NCI-H146 (cell line): ENCODE measurements around the gene PCDHGB6.
"Not testable (repeated sequence)": the region's sequence is repeated elsewhere in the genome, so short reads cannot be mapped to it uniquely, and the experiment has no call there.

Source experiments
- DNase-seq: peaks from one replicate; lab custom pipeline; 2025; lab: John Stamatoyannopoulos, UW

The PCDHGB6 gene

GRCh38 chr5:141419074-141419880 lies 11.5 kb downstream of the PCDHGB6 start:
- no peak for DNase-seq

DNA sequence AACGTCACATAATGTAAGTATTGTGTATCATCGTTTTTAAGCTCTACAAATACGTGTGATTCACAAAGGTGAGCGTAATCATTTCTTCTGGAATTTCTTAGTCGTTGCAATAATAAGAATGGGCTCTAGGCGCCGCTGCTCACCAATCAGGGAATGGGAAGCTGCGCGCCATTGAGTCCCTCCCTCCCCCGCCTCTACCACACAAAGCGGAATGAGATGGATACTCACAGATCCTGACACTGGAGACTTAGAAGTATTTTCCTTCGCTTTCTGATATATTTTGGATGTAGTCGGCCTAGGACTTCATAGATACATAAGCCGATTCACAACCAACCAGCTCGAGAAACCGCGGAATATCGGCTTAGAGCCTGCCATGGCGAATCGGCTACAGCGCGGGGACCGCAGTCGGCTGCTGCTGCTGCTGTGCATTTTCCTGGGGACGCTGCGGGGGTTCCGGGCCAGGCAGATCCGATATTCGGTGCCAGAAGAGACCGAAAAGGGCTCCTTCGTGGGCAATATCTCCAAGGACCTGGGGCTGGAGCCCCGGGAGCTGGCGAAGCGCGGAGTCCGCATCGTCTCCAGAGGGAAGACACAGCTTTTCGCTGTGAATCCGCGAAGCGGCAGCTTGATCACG lies 13.2 kb downstream of the PCDHGB6 start, which contains the start of gene PCDHGA11:
PCDHGA11 (plus strand) TSS at position 197 of the 634 bp plus-strand sequence; CDS start at position 374, 177 bp downstream.
- DNase-seq = no peak

- no peak for DNase-seq
Observed at GRCh38 chr5:141421489-141421855, 13.7 kb downstream of the PCDHGB6 start.

GRCh38 chr5:141422742-141423291 lies 15.0 kb downstream of the PCDHGB6 start:
- no peak for DNase-seq

DNA sequence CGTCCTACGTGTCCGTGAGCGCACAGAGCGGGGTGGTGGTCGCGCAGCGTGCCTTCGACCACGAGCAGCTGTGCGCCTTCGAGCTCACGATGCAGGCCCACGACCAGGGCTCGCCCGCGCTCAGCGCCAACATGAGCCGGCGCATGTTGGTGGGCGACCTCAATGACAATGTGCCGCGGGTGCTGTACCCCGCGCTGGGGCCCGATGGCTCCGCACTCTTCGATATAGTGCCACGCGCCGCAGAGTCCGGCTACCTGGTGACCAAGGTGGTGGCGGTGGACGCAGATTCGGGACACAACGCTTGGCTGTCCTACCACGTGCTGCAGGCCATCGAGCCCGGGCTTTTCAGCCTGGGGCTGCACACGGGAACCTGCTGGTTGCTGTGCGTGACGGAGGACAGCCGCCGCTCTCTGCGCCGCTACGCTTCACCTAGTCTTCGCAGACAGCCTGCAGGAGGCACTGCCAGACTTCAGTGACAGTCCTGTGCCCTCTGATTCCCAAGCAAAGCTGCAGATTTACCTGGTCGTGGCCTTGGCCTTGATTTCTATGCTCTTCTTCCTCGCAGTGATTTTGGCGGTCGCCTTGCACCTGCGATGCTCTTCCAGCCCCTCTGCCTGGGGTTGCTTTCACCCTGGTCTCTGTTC lies 20.1 kb downstream of the PCDHGB6 start:
- DNase-seq = no peak

- no peak for DNase-seq
Observed at GRCh38 chr5:141430332-141431113, 22.7 kb downstream of the PCDHGB6 start, which contains the start of gene PCDHGA12. Gene PCDHGA12, plus strand, starts transcription at chr5:141430507. Its CDS starts 253 bp downstream, at chr5:141430760.

DNA sequence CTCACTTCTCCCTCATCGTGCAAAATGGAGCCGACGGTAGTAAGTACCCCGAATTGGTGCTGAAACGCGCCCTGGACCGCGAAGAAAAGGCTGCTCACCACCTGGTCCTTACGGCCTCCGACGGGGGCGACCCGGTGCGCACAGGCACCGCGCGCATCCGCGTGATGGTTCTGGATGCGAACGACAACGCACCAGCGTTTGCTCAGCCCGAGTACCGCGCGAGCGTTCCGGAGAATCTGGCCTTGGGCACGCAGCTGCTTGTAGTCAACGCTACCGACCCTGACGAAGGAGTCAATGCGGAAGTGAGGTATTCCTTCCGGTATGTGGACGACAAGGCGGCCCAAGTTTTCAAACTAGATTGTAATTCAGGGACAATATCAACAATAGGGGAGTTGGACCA lies 23.5 kb downstream of the PCDHGB6 start:
- no peak for DNase-seq

DNA sequence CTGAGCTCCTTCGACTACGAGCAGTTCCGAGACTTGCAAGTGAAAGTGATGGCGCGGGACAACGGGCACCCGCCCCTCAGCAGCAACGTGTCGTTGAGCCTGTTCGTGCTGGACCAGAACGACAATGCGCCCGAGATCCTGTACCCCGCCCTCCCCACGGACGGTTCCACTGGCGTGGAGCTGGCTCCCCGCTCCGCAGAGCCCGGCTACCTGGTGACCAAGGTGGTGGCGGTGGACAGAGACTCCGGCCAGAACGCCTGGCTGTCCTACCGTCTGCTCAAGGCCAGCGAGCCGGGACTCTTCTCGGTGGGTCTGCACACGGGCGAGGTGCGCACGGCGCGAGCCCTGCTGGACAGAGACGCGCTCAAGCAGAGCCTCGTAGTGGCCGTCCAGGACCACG lies 24.5 kb downstream of the PCDHGB6 start:
- not testable (repeated sequence) for DNase-seq

DNA sequence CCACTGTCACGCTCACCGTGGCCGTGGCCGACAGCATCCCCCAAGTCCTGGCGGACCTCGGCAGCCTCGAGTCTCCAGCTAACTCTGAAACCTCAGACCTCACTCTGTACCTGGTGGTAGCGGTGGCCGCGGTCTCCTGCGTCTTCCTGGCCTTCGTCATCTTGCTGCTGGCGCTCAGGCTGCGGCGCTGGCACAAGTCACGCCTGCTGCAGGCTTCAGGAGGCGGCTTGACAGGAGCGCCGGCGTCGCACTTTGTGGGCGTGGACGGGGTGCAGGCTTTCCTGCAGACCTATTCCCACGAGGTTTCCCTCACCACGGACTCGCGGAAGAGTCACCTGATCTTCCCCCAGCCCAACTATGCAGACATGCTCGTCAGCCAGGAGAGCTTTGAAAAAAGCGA lies 24.9 kb downstream of the PCDHGB6 start:
- DNase-seq = not testable (repeated sequence)

DNA sequence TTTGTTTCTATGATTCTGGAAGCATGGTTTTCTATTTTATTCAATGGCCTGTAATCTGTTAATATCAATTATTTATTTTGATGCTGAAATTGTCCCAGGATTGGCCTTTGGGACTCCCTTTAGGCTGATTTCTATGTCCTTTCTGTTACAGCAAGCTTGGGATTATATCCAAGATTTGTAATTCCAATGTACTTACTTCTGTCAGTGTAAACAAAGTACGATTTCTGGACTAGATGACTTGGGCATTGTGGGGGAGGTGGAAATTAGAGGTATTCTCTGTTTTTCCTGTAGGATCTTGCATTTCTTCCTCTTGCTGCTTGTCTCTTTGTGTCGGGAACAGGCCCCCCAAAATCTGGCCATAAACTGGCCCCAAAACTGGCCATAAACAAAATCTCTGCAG lies 26.2 kb downstream of the PCDHGB6 start:
- DNase-seq = no peak

GRCh38 chr5:141437221-141437620 lies 29.4 kb downstream of the PCDHGB6 start:
- no peak for DNase-seq

DNA sequence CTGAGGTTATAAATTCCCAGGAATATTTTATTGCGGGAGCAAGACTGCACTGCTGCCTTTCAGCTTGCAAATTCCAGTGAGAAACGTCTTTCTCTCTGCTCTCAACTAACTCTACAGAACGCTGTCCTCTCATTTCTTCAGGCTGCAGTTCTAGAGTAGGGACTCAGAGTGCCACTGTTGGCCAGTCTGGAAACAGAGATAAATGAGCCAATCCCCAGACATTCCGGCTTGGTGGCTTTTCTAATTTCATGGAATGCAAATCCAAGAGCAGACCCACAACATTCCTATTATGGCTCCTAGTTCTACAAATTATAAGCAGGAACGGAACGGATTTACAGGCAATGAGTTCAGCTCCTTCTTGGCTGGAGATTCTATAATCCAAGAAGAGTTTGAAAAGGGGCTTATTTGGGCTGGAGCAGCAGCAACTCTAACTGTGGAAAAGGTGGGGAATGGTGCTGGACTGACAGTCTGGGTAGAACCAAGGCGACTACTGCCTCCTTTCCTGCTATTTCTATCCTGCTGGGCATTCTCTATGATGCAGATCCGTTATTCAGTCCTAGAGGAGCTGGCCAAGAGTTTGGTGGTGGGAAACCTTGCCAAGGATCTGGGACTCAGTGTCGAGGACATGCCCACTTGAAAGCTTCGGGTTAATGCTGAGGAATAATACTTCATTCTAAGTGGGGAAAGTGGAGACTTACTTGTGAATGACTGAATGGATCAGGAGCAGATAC lies 31.8 kb downstream of the PCDHGB6 start:
- DNase-seq = no peak

DNA sequence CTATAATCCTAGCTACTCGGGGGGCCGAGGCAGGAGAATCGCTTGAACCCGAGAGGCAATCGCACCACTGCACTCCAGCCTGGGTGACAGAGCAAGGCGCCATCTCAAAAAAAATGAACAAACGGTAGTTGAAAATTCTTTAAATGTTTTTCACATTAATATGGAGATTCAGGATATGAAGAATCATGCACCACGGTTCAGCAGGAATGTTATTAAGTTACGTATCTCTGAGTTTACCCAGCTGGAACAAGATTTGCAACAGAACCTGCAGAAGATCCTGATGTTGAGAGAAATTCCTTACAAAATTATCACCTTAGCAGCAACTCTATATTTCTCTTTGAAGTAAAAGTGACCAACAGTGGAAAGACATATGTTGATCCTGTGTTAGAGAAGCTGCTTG lies 32.5 kb downstream of the PCDHGB6 start:
- no peak for DNase-seq

GRCh38 chr5:141441571-141442170 lies 33.9 kb downstream of the PCDHGB6 start:
- no peak for DNase-seq
